Measurements from ENCODE around the gene DEFB123.

DEFB123 gene

GRCh38 chr20:31472395-31473330 lies 32.2 kb downstream of the DEFB123 start:
- no peak for TF ChIP-seq CTCF (IDR thresholded peaks at IDR 0.05)

GRCh38 chr20:31473331-31474096 lies 33.1 kb downstream of the DEFB123 start:
- no peak for TF ChIP-seq CTCF (IDR thresholded peaks at IDR 0.05)

GRCh38 chr20:31474097-31474436 lies 33.6 kb downstream of the DEFB123 start:
- no peak for TF ChIP-seq CTCF (IDR thresholded peaks at IDR 0.05)

- TF ChIP-seq CTCF (IDR thresholded peaks at IDR 0.05), result no peak
These were observed 34.5 kb downstream of the DEFB123 start, which contains the start of the genes DEFB124 and REM1 for GRCh38 chr20:31474758-31475427. TSS of gene DEFB124 (minus strand) at chr20:31475127. CDS start at chr20:31473013, 2,114 bp downstream. TSS of gene REM1 (plus strand) at chr20:31475288. CDS start at chr20:31476446, 1,158 bp downstream.

GRCh38 chr20:31475472-31476293 lies 35.3 kb downstream of the DEFB123 start:
- no peak for TF ChIP-seq CTCF (IDR thresholded peaks at IDR 0.05)

GRCh38 chr20:31476294-31476585 lies 35.8 kb downstream of the DEFB123 start:
- TF ChIP-seq CTCF (IDR thresholded peaks at IDR 0.05), result no peak

All from LNCAP (cell line).